Measurements from ENCODE around the gene ZNF528. TPM values are rescaled to one million over a fixed set of nuclear protein-coding genes. Genes with fewer than 3 reads are reported as not detected.

Gene ZNF528
- 10 to 100 TPM; 57.9 to 62.4 TPM for total RNA-seq
- polyA plus RNA-seq = 10 to 100 TPM in 2 of 3 donors, 1 to 10 TPM in 1; 9.2 to 12.4 (median 11.0) TPM
- total RNA-seq = 11.4 to 40.2 (median 21.9) reads per million in 6 experiments

- POLR2A ChIA-PET = interaction anchor here (0.6 to 3.2 kb wide), 7 partner anchors 26 to 202 kb away, joined by 3 to 16 read pairs (median 3); partner anchors contain the start of gene ZNF880
- peaks cover 8 to 94% (median 63%) of the 10 kb centered on the region in 9 donors for H3K9me3 Mint-ChIP-seq
- peaks cover 58 to 81% (median 65%) of the 10 kb centered on the region in 3 donors for H3K36me3 Mint-ChIP-seq
- H3K27ac Mint-ChIP-seq = peak within 1 kb of the TSS; percentile 87 to 99 (median 94)
- DNase-seq = peak; percentile 79 to 96 (median 90)
- H3K27me3 Mint-ChIP-seq = no peaks in the 10 kb centered on the region
- ATAC-seq = peak; percentile 98 to 99
- peaks cover 13 to 27% (median 21%) of the 10 kb centered on the region in 4 donors for H3K4me1 Mint-ChIP-seq
- H3K4me3 Mint-ChIP-seq = peak within 1 kb of the TSS; percentile 87 to 99 (median 92)
Measured at GRCh38 chr19:52397310-52398080, at the start of gene ZNF528. ZNF528 (plus strand) TSS chr19:52397849; CDS start chr19:52402014, 4,165 bp downstream.

- H3K4me1 Mint-ChIP-seq = no peaks in the 10 kb centered on the region
- POLR2A ChIA-PET = no interaction called here
- H3K36me3 Mint-ChIP-seq = peaks cover 63 to 73% (median 67%) of the 10 kb centered on the region in 3 donors
- H3K27me3 Mint-ChIP-seq = no peaks in the 10 kb centered on the region
- ATAC-seq (no peak), DNase-seq (no peak)
- H3K9me3 Mint-ChIP-seq = peaks cover 9 to 80% (median 47%) of the 10 kb centered on the region in 9 donors
- H3K4me3 Mint-ChIP-seq = no peak overlapping the region
- no peak overlapping the region for H3K27ac Mint-ChIP-seq
Measured at GRCh38 chr19:52351512-52351911, 46.1 kb upstream of the ZNF528 start.

- peaks cover 12 to 92% (median 32%) of the 10 kb centered on the region in 9 donors for H3K9me3 Mint-ChIP-seq
- peaks cover 18 to 77% (median 44%) of the 10 kb centered on the region in 3 donors for H3K36me3 Mint-ChIP-seq
- POLR2A ChIA-PET = no interaction called here
- peaks cover 0 to 1% (median 0%) of the 10 kb centered on the region in 5 donors for H3K27me3 Mint-ChIP-seq
- H3K27ac Mint-ChIP-seq = no peak overlapping the region
- no peak for ATAC-seq
- H3K4me3 Mint-ChIP-seq = no peak overlapping the region
- no peak for DNase-seq
- peaks cover 8 to 19% (median 14%) of the 10 kb centered on the region in 4 donors for H3K4me1 Mint-ChIP-seq
Measured at GRCh38 chr19:52366414-52366824, 31.2 kb upstream of the ZNF528 start.

- Mint-ChIP-seq H3K4me1 (peaks cover 8 to 21% (median 16%) of the 10 kb centered on the region in 4 donors), H3K27me3 (peaks cover 0 to 1% (median 0%) of the 10 kb centered on the region in 5 donors), H3K4me3 (peak within 1 kb of the TSS; percentile 91 to 97 (median 96)), H3K36me3 (peaks cover 42 to 77% (median 53%) of the 10 kb centered on the region in 3 donors), H3K9me3 (peaks cover 0 to 88% (median 30%) of the 10 kb centered on the region in 9 donors), H3K27ac (peak within 1 kb of the TSS; percentile 96 to 100 (median 98))
- POLR2A ChIA-PET = interaction anchor here (0.6 to 1.1 kb wide), 10 partner anchors 11 to 1151 kb away, joined by 3 to 16 read pairs (median 3); partner anchors contain the start of genes ZNF528, ZNF610, ZNF766 and ZNF816
- peak; percentile 79 to 96 (median 91) for DNase-seq
- ATAC-seq = peak; percentile 95 to 97
Measured at GRCh38 chr19:52369559-52370340, 27.9 kb upstream of the ZNF528 start, which contains the start of gene ZNF880. ZNF880 (plus strand) TSS chr19:52369923; CDS start chr19:52369966, 43 bp downstream.

- Mint-ChIP-seq H3K27me3 (peaks cover 0 to 1% (median 0%) of the 10 kb centered on the region in 5 donors), H3K9me3 (peaks cover 0 to 88% (median 29%) of the 10 kb centered on the region in 9 donors), H3K36me3 (peaks cover 47 to 77% (median 56%) of the 10 kb centered on the region in 3 donors), H3K27ac (peak overlapping the region; percentile 96 to 100 (median 98)), H3K4me3 (peak overlapping the region; percentile 91 to 97 (median 96)), H3K4me1 (peaks cover 8 to 21% (median 16%) of the 10 kb centered on the region in 4 donors)
- DNase-seq (no peak), ATAC-seq (no peak)
- POLR2A ChIA-PET = interaction anchor here (0.9 to 1.1 kb wide), 3 partner anchors 11 to 34 kb away, joined by 3 to 16 read pairs (median 6); partner anchors contain the start of genes ZNF528 and ZNF610
Measured at GRCh38 chr19:52370341-52370710, 27.3 kb upstream of the ZNF528 start.

- H3K9me3 Mint-ChIP-seq = peaks cover 4 to 96% (median 41%) of the 10 kb centered on the region in 9 donors
Measured at GRCh38 chr19:52391135-52391534, 6.5 kb upstream of the ZNF528 start.

GRCh38 chr19:52398081-52398441 is 412 bp downstream of the ZNF528 start:
- POLR2A ChIA-PET = interaction anchor here (0.7 to 3.2 kb wide), 5 partner anchors 26 to 169 kb away, joined by 3 to 16 read pairs (median 5); partner anchors contain the start of genes ZNF480 and ZNF880
- H3K27ac Mint-ChIP-seq = peak overlapping the region; percentile 87 to 99 (median 94)
- H3K4me3 Mint-ChIP-seq = peak overlapping the region; percentile 87 to 99 (median 92)
- DNase-seq (peak in 2 of 10 donors; percentile 2), ATAC-seq (peak in 1 of 2 donors; percentile 38)
- peaks cover 8 to 91% (median 58%) of the 10 kb centered on the region in 9 donors for H3K9me3 Mint-ChIP-seq
- peaks cover 61 to 85% (median 64%) of the 10 kb centered on the region in 3 donors for H3K36me3 Mint-ChIP-seq
- peaks cover 13 to 27% (median 21%) of the 10 kb centered on the region in 4 donors for H3K4me1 Mint-ChIP-seq
- H3K27me3 Mint-ChIP-seq = no peaks in the 10 kb centered on the region

More at GRCh38 chr19:52391135-52391534, 6.5 kb upstream of the ZNF528 start:
- Mint-ChIP-seq H3K27me3 (no peaks in the 10 kb centered on the region), H3K27ac (peak overlapping the region in 2 of 10 donors; percentile 33 to 48), H3K36me3 (peaks cover 13 to 70% (median 49%) of the 10 kb centered on the region in 3 donors), H3K4me1 (peaks cover 0 to under 1% (median 0%) of the 10 kb centered on the region in 4 donors), H3K4me3 (peak overlapping the region in 1 of 10 donors; percentile 10)
- DNase-seq = no peak
- POLR2A ChIA-PET = interaction anchor here (0.8 kb wide), 1 partner anchor 21 kb away, joined by 3 read pairs; the partner anchor contains the start of gene ZNF880
- ATAC-seq = no peak

GRCh38 chr19:52410276-52410675 is 12.6 kb downstream of the ZNF528 start:
- POLR2A ChIA-PET = no interaction called here
- Mint-ChIP-seq H3K9me3 (peaks cover 0 to 98% (median 65%) of the 10 kb centered on the region in 9 donors), H3K27me3 (no peaks in the 10 kb centered on the region), H3K4me3 (no peak overlapping the region), H3K4me1 (no peaks in the 10 kb centered on the region), H3K36me3 (peaks cover 73 to 97% (median 78%) of the 10 kb centered on the region in 3 donors), H3K27ac (no peak overlapping the region)
- DNase-seq = no peak
- no peak for ATAC-seq

GRCh38 chr19:52415711-52416110 is 18.1 kb downstream of the ZNF528 start:
- no peak for ATAC-seq
- no peaks in the 10 kb centered on the region for H3K27me3 Mint-ChIP-seq
- no peak overlapping the region for H3K4me3 Mint-ChIP-seq
- H3K36me3 Mint-ChIP-seq = peaks cover 25 to 65% (median 65%) of the 10 kb centered on the region in 3 donors
- no peak overlapping the region for H3K27ac Mint-ChIP-seq
- DNase-seq = no peak
- POLR2A ChIA-PET = no interaction called here
- no peaks in the 10 kb centered on the region for H3K4me1 Mint-ChIP-seq
- H3K9me3 Mint-ChIP-seq = peaks cover 0 to 94% (median 57%) of the 10 kb centered on the region in 9 donors

GRCh38 chr19:52428937-52429336 is 31.3 kb downstream of the ZNF528 start, which contains the start of gene ZNF534:
ZNF534 (plus strand) TSS chr19:52429148; CDS start chr19:52431475, 2,327 bp downstream.
- Mint-ChIP-seq H3K4me3 (no peak within 1 kb of the TSS), H3K27me3 (no peaks in the 10 kb centered on the region), H3K36me3 (peaks cover 4 to 54% (median 44%) of the 10 kb centered on the region in 3 donors), H3K9me3 (peaks cover 0 to 96% (median 34%) of the 10 kb centered on the region in 9 donors), H3K27ac (no peak within 1 kb of the TSS), H3K4me1 (no peaks in the 10 kb centered on the region)
- ATAC-seq (no peak), DNase-seq (no peak)
- POLR2A ChIA-PET = no interaction called here

GRCh38 chr19:52442179-52442578 is 44.5 kb downstream of the ZNF528 start:
- POLR2A ChIA-PET = no interaction called here
- no peak overlapping the region for H3K4me3 Mint-ChIP-seq
- no peak overlapping the region for H3K27ac Mint-ChIP-seq
- H3K4me1 Mint-ChIP-seq = no peaks in the 10 kb centered on the region
- ATAC-seq = no peak
- peaks cover 0 to 5% (median 0%) of the 10 kb centered on the region in 5 donors for H3K27me3 Mint-ChIP-seq
- H3K9me3 Mint-ChIP-seq = peaks cover 15 to 97% (median 64%) of the 10 kb centered on the region in 9 donors
- no peak for DNase-seq
- H3K36me3 Mint-ChIP-seq = peaks cover 4 to 56% (median 44%) of the 10 kb centered on the region in 3 donors

Measured in naive thymus-derived CD8-positive, alpha-beta T cell (primary cell).